EH (cell line): ENCODE measurements around the gene CCDC30.

Experiments
- DNase-seq: peaks from one replicate; pipeline ENCODE4 v3.0.0-alpha.2; 2015; ENCODE audit warnings: low read depth

CCDC30 gene

GRCh38 chr1:42692461-42692860 lies 229.4 kb downstream of the CCDC30 start:
- no peak for DNase-seq

- DNase-seq = no peak
These were observed 229.8 kb downstream of the CCDC30 start for GRCh38 chr1:42692911-42693310.

- no peak for DNase-seq
These were observed 235.2 kb downstream of the CCDC30 start for GRCh38 chr1:42698081-42698813.

- peak; percentile 21 for DNase-seq
These were observed 236.9 kb downstream of the CCDC30 start for GRCh38 chr1:42700006-42700405.

- DNase-seq = no peak
These were observed 240.9 kb downstream of the CCDC30 start for GRCh38 chr1:42703888-42704464.
